SU-DHL-6 (cell line): ENCODE results near the gene PCDHGA6.

Source experiments
- H2AFZ ChIP-seq: fragments of 200-600 bp; sonication (generic); 2 replicates; pipeline ENCODE4 v1.6.1; 2014; ENCODE audit warnings: low read depth, mild to moderate bottlenecking, moderate library complexity, mixed read lengths, antibody characterized with exemption, low read length; ENCODE audit not compliant: severe bottlenecking
- H3F3A ChIP-seq: fragments of 200-600 bp; shearing (Covaris generic); 2 replicates; pipeline ENCODE4 v1.6.0; 2016; ENCODE audit warnings: antibody characterized with exemption, mild to moderate bottlenecking; ENCODE audit not compliant: insufficient read depth
- H3K27ac ChIP-seq: fragments of 200-600 bp; sonication (generic); 2 replicates; pipeline ENCODE4 v1.5.1; 2016; ENCODE audit warnings: low read depth, mild to moderate bottlenecking, low read length, moderate library complexity, mixed read lengths
- H3K27me3 ChIP-seq: fragments of 200-600 bp; sonication (generic), shearing (Covaris generic); 2 replicates; pipeline ENCODE4 v1.6.0; 2014; ENCODE audit warnings: mild to moderate bottlenecking, low read length
- H3K36me3 ChIP-seq: fragments of 200-600 bp; sonication (generic); 2 replicates; pipeline ENCODE4 v1.6.1; 2014; ENCODE audit warnings: mild to moderate bottlenecking, low read length, mixed read lengths
- H3K4me2 ChIP-seq: fragments of 300-600, 200-600 bp; shearing (Covaris generic), sonication (generic); 2 replicates; pipeline ENCODE4 v1.6.0; 2014; ENCODE audit warnings: low read length, low read depth, mild to moderate bottlenecking; ENCODE audit not compliant: poor library complexity, severe bottlenecking
- H3K4me3 ChIP-seq: fragments of 200-600 bp; sonication (generic); 2 replicates; pipeline ENCODE4 v1.5.1; 2014; ENCODE audit warnings: antibody characterized with exemption, low read length, mild to moderate bottlenecking, mixed read lengths; ENCODE audit not compliant: insufficient read depth, poor library complexity, severe bottlenecking
- H3K79me2 ChIP-seq: fragments of 200-600 bp; sonication (generic); 2 replicates; pipeline ENCODE4 v1.6.1; 2014; ENCODE audit warnings: mild to moderate bottlenecking, low read length, moderate library complexity; ENCODE audit not compliant: insufficient read depth
- H3K9ac ChIP-seq: fragments of 200-600 bp; sonication (generic); 2 replicates; pipeline ENCODE4 v1.7.0; 2014; ENCODE audit warnings: mild to moderate bottlenecking, low read length
- H3K9me2 ChIP-seq: fragments of 200-600 bp; sonication (generic); replicated peaks from 2 replicates; pipeline ENCODE4 v1.6.1; 2014; ENCODE audit warnings: low read length; ENCODE audit not compliant: insufficient read depth
- H3K9me3 ChIP-seq: fragments of 200-600 bp; sonication (generic); 2 replicates; pipeline ENCODE4 v1.6.1; 2014; ENCODE audit warnings: low read length, mixed read lengths; ENCODE audit not compliant: insufficient read depth
- H4K20me1 ChIP-seq: fragments of 200-600 bp; sonication (generic); 2 replicates; pipeline ENCODE4 v1.6.1; 2014; ENCODE audit warnings: low read depth, mild to moderate bottlenecking, antibody characterized with exemption, low read length, moderate library complexity, mixed read lengths
- CTCF ChIP-seq: fragments of 200-600 bp; sonication (generic); IDR thresholded peaks from one replicate; pipeline ENCODE4 v1.5.1; 2017; ENCODE audit warnings: antibody characterized with exemption, mild to moderate bottlenecking, low read length, moderate library complexity; ENCODE audit not compliant: insufficient read depth, poor library complexity, severe bottlenecking
- EZH2phosphoT487 ChIP-seq: fragments of 200-600 bp; sonication (generic), shearing (Covaris generic); conservative IDR thresholded peaks from 2 replicates; pipeline ENCODE4 v1.6.1; 2018; ENCODE audit warnings: mild to moderate bottlenecking, antibody characterized with exemption, low read length, moderate library complexity, mixed read lengths

PCDHGA6 gene

DNA sequence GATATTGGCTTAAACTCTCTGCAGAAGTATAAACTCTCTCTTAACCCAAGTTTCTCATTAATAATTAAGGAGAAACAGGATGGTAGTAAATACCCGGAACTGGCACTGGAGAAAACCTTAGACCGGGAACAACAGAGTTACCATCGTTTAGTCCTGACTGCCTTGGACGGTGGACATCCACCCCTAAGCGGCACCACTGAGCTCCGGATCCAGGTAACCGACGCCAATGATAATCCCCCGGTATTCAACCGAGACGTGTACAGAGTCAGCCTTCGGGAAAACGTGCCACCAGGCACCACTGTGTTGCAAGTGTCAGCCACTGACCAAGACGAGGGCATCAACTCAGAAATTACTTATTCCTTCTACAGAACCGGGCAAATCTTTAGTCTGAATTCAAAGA is 24.9 kb downstream of the PCDHGA6 start:
- Histone ChIP-seq H3K9me3 (peaks cover 23% of the 10 kb centered on the region; the same call in 1 of the 2 replicates), H3K9ac (no peak overlapping the region), H4K20me1 (no peaks in the 10 kb centered on the region), H3K27ac (no peak overlapping the region), H3K9me2 (no peaks in the 10 kb centered on the region), H3F3A (no peaks in the 10 kb centered on the region; the same call in 1 of the 2 replicates), H3K4me2 (no peak overlapping the region), H3K27me3 (no peaks in the 10 kb centered on the region), H2AFZ (no peak overlapping the region), H3K79me2 (no peaks in the 10 kb centered on the region), H3K4me3 (no peak overlapping the region), H3K36me3 (peaks cover 10% of the 10 kb centered on the region; the same call in 1 of the 2 replicates)
- TF ChIP-seq EZH2phosphoT487: no peak

DNA sequence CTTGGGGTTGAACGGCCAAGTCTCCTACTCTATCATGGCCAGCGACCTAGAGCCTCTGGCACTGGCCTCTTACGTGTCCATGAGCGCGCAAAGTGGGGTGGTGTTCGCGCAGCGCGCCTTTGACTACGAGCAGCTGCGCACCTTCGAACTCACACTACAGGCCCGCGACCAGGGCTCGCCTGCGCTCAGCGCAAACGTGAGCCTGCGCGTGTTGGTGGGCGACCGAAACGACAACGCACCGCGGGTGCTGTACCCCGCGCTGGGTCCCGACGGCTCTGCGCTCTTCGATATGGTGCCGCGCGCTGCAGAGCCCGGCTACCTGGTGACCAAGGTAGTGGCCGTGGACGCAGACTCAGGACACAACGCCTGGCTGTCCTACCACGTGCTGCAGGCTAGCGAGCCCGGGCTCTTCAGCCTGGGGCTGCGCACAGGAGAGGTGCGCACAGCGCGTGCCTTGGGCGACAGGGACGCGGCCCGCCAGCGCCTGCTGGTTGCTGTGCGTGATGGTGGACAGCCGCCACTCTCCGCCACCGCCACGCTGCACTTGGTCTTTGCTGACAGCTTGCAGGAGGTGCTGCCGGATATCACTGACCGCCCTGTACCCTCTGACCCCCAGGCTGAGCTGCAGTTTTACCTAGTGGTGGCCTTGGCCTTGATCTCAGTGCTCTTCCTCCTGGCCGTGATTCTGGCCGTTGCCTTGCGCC is 26.0 kb downstream of the PCDHGA6 start:
- Histone ChIP-seq H2AFZ (no peak overlapping the region), H3K9ac (no peak overlapping the region)

DNA sequence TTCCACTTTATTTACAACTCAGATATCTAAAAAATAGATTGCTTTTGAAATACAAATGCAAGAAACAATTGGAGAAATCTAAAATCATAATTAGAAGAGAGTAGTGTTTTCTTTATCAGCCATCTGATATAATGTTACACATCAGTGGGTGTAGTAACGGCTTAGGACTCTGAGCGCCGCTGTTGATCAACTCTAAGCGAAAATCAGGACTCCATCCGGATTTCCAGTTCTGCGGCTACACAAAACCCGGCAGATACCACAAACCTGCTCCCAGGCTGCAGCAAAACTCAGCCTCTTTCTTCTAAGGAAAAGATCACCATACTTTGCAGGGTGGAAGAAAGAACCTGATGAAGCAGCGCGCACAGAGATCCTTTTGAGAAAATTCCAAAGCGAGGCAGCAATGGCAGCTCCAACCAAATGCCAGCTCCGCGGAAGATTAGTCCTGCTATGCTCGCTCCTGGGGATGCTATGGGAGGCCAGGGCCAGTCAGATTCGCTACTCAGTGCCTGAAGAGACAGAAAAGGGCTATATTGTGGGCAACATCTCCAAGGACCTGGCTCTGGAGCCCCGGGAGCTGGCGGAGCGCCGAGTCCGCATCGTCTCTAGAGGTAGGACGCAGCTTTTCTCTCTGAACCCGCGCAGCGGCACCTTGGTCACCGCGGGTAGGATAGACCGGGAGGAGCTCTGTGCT is 29.0 kb downstream of the PCDHGA6 start, which contains the start of gene PCDHGA9:
PCDHGA9 (plus strand) TSS at position 226 of the 691 bp plus-strand sequence; CDS start at position 401, 175 bp downstream.
- H3K4me2 ChIP-seq: no peak within 1 kb of the TSS
- H3K9me3 ChIP-seq: peaks cover 32% of the 10 kb centered on the region; the same call in 1 of the 2 replicates
- H3K4me3 ChIP-seq: no peak within 1 kb of the TSS

More for the DNA sequence above, 26.0 kb downstream of the PCDHGA6 start:
- no peaks in the 10 kb centered on the region for H4K20me1 ChIP-seq
- H3K27me3 ChIP-seq: no peaks in the 10 kb centered on the region
- peaks cover 23% of the 10 kb centered on the region; the same call in 1 of the 2 replicates for H3K9me3 ChIP-seq
- H3K4me2 ChIP-seq: no peak overlapping the region
- H3F3A ChIP-seq: no peaks in the 10 kb centered on the region; the same call in 1 of the 2 replicates
- TF ChIP-seq CTCF: no peak
- no peak for TF ChIP-seq EZH2phosphoT487
- H3K27ac ChIP-seq: no peak overlapping the region
- no peak overlapping the region for H3K4me3 ChIP-seq
- H3K79me2 ChIP-seq: no peaks in the 10 kb centered on the region; the same call in 1 of the 2 replicates
- no peaks in the 10 kb centered on the region for H3K9me2 ChIP-seq
- peaks cover 10% of the 10 kb centered on the region; the same call in 1 of the 2 replicates for H3K36me3 ChIP-seq

More for the DNA sequence above, 29.0 kb downstream of the PCDHGA6 start, which contains the start of gene PCDHGA9:
- peaks cover 22% of the 10 kb centered on the region for H3K36me3 ChIP-seq
- H2AFZ ChIP-seq: no peak within 1 kb of the TSS
- no peaks in the 10 kb centered on the region; the same call in 1 of the 2 replicates for H3K79me2 ChIP-seq
- H4K20me1 ChIP-seq: no peaks in the 10 kb centered on the region
- no peak within 1 kb of the TSS for H3K9ac ChIP-seq
- no peaks in the 10 kb centered on the region for H3K27me3 ChIP-seq
- no peak for TF ChIP-seq CTCF
- TF ChIP-seq EZH2phosphoT487: no peak
- no peaks in the 10 kb centered on the region for H3K9me2 ChIP-seq
- H3F3A ChIP-seq: no peaks in the 10 kb centered on the region
- H3K27ac ChIP-seq: no peak within 1 kb of the TSS
